HG02759 (cell line): Measurements from ENCODE around the gene CFAP119.
"Not testable (repeated sequence)": the region's sequence is repeated elsewhere in the genome, so short reads cannot be mapped to it uniquely, and the experiment has no call there.

ENCODE experiments used
- ATAC-seq: cut with Tn5 transposase; IDR thresholded peaks from one replicate; pipeline ENCODE4 v1.9.1; 2021; ENCODE audit warnings: mild to moderate bottlenecking, moderate library complexity; ENCODE audit not compliant: unreplicated experiment

Gene CFAP119

GRCh38 chr16:30761928-30762902 lies at the start of gene CFAP119, which contains the start of gene RNF40:
CFAP119 (minus strand) TSS chr16:30762062; CDS start chr16:30761748, 314 bp downstream.
RNF40 (plus strand) TSS chr16:30762322; CDS start chr16:30762546, 224 bp downstream.
- peak; percentile 88 for ATAC-seq

GRCh38 chr16:30809675-30810074 lies 47.8 kb upstream of the CFAP119 start:
- not testable (repeated sequence) for ATAC-seq

- ATAC-seq = not testable (repeated sequence)
These were observed 47.1 kb upstream of the CFAP119 start for GRCh38 chr16:30808890-30809426.

GRCh38 chr16:30808146-30808545 lies 46.3 kb upstream of the CFAP119 start:
- ATAC-seq = no peak

GRCh38 chr16:30805370-30806169 lies 43.7 kb upstream of the CFAP119 start:
- peak; percentile 73 for ATAC-seq

GRCh38 chr16:30805056-30805369 lies 43.2 kb upstream of the CFAP119 start:
- peak; percentile 22 for ATAC-seq

- ATAC-seq = no peak
These were observed 41.1 kb upstream of the CFAP119 start for GRCh38 chr16:30802936-30803335.

- no peak for ATAC-seq
These were observed 35.9 kb upstream of the CFAP119 start for GRCh38 chr16:30797670-30798309.

GRCh38 chr16:30794634-30795033 lies 32.8 kb upstream of the CFAP119 start:
- no peak for ATAC-seq

GRCh38 chr16:30793508-30794069 lies 31.7 kb upstream of the CFAP119 start:
- no peak for ATAC-seq

- no peak for ATAC-seq
These were observed 25.9 kb upstream of the CFAP119 start for GRCh38 chr16:30787613-30788378.

- ATAC-seq = peak; percentile 50
These were observed 25.2 kb upstream of the CFAP119 start, which contains the start of gene ZNF629 for GRCh38 chr16:30786936-30787612. ZNF629 (minus strand) TSS chr16:30787205; CDS start chr16:30784482, 2,723 bp downstream.

- ATAC-seq = peak; percentile 26
These were observed 24.5 kb upstream of the CFAP119 start for GRCh38 chr16:30786115-30786935.

- ATAC-seq = no peak
These were observed 23.6 kb upstream of the CFAP119 start for GRCh38 chr16:30785126-30786106.

GRCh38 chr16:30784215-30784614 lies 22.4 kb upstream of the CFAP119 start:
- ATAC-seq = no peak

- no peak for ATAC-seq
These were observed 21.6 kb upstream of the CFAP119 start for GRCh38 chr16:30783280-30784109.
